Heart left ventricle (tissue), 16 donors: Measurements from ENCODE around the gene RIMKLA. TPM values are rescaled to one million over a fixed set of nuclear protein-coding genes. Genes with fewer than 3 reads are reported as not detected.

Experiments
- ATAC-seq, 4 donors: fragments of 200-7000 bp; cut with Tn5 transposase; one replicate each; pipeline ENCODE4 v1.9.1; 2020 to 2022; ENCODE audit warnings: moderate library complexity in 4 of 4, mild to moderate bottlenecking in 3 of 4, moderate number of reproducible peaks in 1 of 4
- DNase-seq, 5 donors: peaks; one replicate each; pipeline ENCODE4 v3.0.0-alpha.2; 2020
- H3K27ac ChIP-seq, 12 donors: fragments of 200-600 bp; sonication (generic) in 4 of 12; one replicate each; pipeline versions ENCODE4 v1.5.0 to v1.8.0; 2016 to 2022; ENCODE audit warnings: mild to moderate bottlenecking in 2 of 12
- H3K27me3 ChIP-seq, 9 donors: fragments of 200-600 bp; sonication (generic) in 2 of 9; one replicate each; pipeline versions ENCODE4 v1.5.1 to v1.8.0; 2016 to 2022; ENCODE audit warnings: mild to moderate bottlenecking in 3 of 9
- H3K36me3 ChIP-seq, 9 donors: fragments of 200-600 bp; sonication (generic) in 2 of 9; one replicate each; pipeline versions ENCODE4 v1.5.0 to v1.8.0; 2018 to 2022; ENCODE audit warnings: mild to moderate bottlenecking in 2 of 9
- H3K4me1 ChIP-seq, 12 donors: fragments of 200-600 bp; sonication (generic) in 4 of 12; one replicate each; pipeline versions ENCODE4 v1.5.0 to v1.8.0; 2016 to 2022; ENCODE audit warnings: mild to moderate bottlenecking in 3 of 12
- H3K4me3 ChIP-seq, 12 donors: fragments of 200-600 bp; sonication (generic) in 4 of 12; one replicate each; pipeline versions ENCODE4 v1.5.0 to v1.8.0; 2017 to 2022; ENCODE audit warnings: mild to moderate bottlenecking in 9 of 12, moderate library complexity in 4 of 12
- H3K9me3 ChIP-seq, 12 donors: fragments of 200-600 bp; sonication (generic) in 4 of 12; one replicate each; pipeline versions ENCODE4 v1.5.0 to v1.8.0; 2016 to 2022; ENCODE audit warnings: mild to moderate bottlenecking in 1 of 12
- CTCF ChIP-seq, 12 donors: fragments of 200-600 bp; sonication (generic) in 4 of 12; IDR thresholded peaks; one replicate each; pipeline versions ENCODE4 v1.5.0 to v1.8.0; 2018 to 2022; ENCODE audit warnings: antibody characterized with exemption in 12 of 12, mild to moderate bottlenecking in 5 of 12
- POLR2A ChIP-seq, 2 donors: fragments of 450-650 bp; IDR thresholded peaks; one replicate each; pipeline ENCODE4 v1.6.1; 2017; ENCODE audit warnings: antibody characterized with exemption in 2 of 2, mild to moderate bottlenecking in 2 of 2, moderate library complexity in 2 of 2
- WGBS, 4 donors: extraction: QIAGEN DNeasy Blood & Tissue Kit in 2 of 4; methylation state at CpG; one replicate each; pipeline versions ENCODE4 v1.1.5 to v1.1.7; 2013 to 2018; 5-methylcytosine and 5-hydroxymethylcytosine counted together
- intact Hi-C, 10 donors: fragments of 100-400 bp; cut with DNase I; formaldehyde crosslinking; loops; one replicate each; pipeline versions ENCODE4 v1.11.1 to v1.14.2; 2022
- polyA plus RNA-seq, 2 donors: library from polyadenylated mRNA; stranded (reverse); fragments of 200-250 nt; gene quantifications; one replicate each; pipeline ENCODE4 v1.2.3, GENCODE V29; 2013
- total RNA-seq, 9 donors: library from RNA; depleted of rRNA in 2 of 9; stranded (reverse); fragments of >200 nt in 2 of 9; fragmentation: NEBNext Ultra II Directional in 3 of 9; extraction: Animal tissue kit (Norgen Biotek cat#: 25700) in 3 of 9; gene quantifications; one replicate each; pipeline versions ENCODE4 v1.1.0 to v1.2.4, GENCODE V29; 2016 to 2023
- donor health status: ischemic (EF 13 %, LVEDD 7.1; RV severe dilation, severe dysfunction).
- donor health status: healthy with polysubstance abuse.
- donor health status: DM: no; HTN: yes; CAD: no.
- donor health status: DM: no; HTN: no; CAD: no.
- donor health status: ischemic (EF 25% LVEDD 6.9; RV normal size, moderate dysfunction).
- donor health status: ischemic (EF 25% LVEDD 5.7; RV mildly dilated, moderate dysfunction).
- donor health status: healthy.
- donor health status: DM: yes; HTN: yes; CAD: no.
- donor health status: ischemic (EF 35%, LVEDD 5.7; RV mildly dilated, moderate dysfunction).
- donor health status: nonischemic (EF 11% LVEDD 7.7; RV severe dilation, severe dysfunction).
- donor health status: DM: yes; HTN: yes; CAD: no.
- donor health status: PGD.
- donor health status: ischemic (EF 29% LVEDD 5.4; RV normal size, mild dysfunction).
- donor health status: nonischemic (EF 23%, LVEDD 6.1; RV moderate dilation, normal function).

The RIMKLA gene
- total and polyA plus RNA-seq, 11 donors: 2.3 to 15.3 (median 8.2) TPM

- DNase-seq: no peak
- Histone ChIP-seq H3K4me1 (no peaks in the 10 kb centered on the region), H3K27ac (no peak overlapping the region), H3K4me3 (no peak overlapping the region), H3K27me3 (no peaks in the 10 kb centered on the region), H3K36me3 (no peaks in the 10 kb centered on the region), H3K9me3 (no peaks in the 10 kb centered on the region)
- ATAC-seq: no peak
- intact Hi-C loops: no loop called here
- WGBS, 4 donors: 68 to 79% (median 72%) methylated on average over 2 of the region's 2 CpGs
- no peak for TF ChIP-seq POLR2A (IDR thresholded peaks at IDR 0.05)
- TF ChIP-seq CTCF (IDR thresholded peaks at IDR 0.05): no peak
Measured at GRCh38 chr1:42392967-42393848, 12.6 kb downstream of the RIMKLA start.

- Histone ChIP-seq H3K9me3 (no peaks in the 10 kb centered on the region), H3K27ac (no peak overlapping the region), H3K4me1 (no peaks in the 10 kb centered on the region), H3K27me3 (no peaks in the 10 kb centered on the region), H3K36me3 (no peaks in the 10 kb centered on the region), H3K4me3 (no peak overlapping the region)
- TF ChIP-seq CTCF (IDR thresholded peaks at IDR 0.05) (no peak), POLR2A (IDR thresholded peaks at IDR 0.05) (no peak)
- 79 to 91% (median 86%) methylated on average over 10 of the region's 10 CpGs for WGBS, 4 donors
- DNase-seq (no peak), ATAC-seq (no peak)
- intact Hi-C loops: no loop called here
Measured at GRCh38 chr1:42399315-42400100, 18.9 kb downstream of the RIMKLA start.

GRCh38 chr1:42403880-42404400 lies 23.3 kb downstream of the RIMKLA start:
- ATAC-seq (no peak), DNase-seq (no peak)
- intact Hi-C loops: no loop called here
- Histone ChIP-seq H3K36me3 (no peaks in the 10 kb centered on the region), H3K4me1 (no peaks in the 10 kb centered on the region), H3K9me3 (no peaks in the 10 kb centered on the region), H3K27ac (no peak overlapping the region), H3K4me3 (no peak overlapping the region), H3K27me3 (no peaks in the 10 kb centered on the region)
- TF ChIP-seq CTCF (IDR thresholded peaks at IDR 0.05) (peak in 1 of 12 donors; percentile 10), POLR2A (IDR thresholded peaks at IDR 0.05) (no peak)
- 92 to 98% (median 96%) methylated on average over 1 of the region's 1 CpG for WGBS, 4 donors
